Astrocyte of the cerebellum (primary cell): ENCODE measurements around the gene SORL1-AS1.

Source experiments
- DNase-seq: peaks from one replicate; pipeline ENCODE4 v3.0.0-alpha.2; 2011; ENCODE audit warnings: low read depth
- H3K4me3 ChIP-seq: 2 replicates; pipeline ENCODE4 v1.5.1; 2011; ENCODE audit warnings: mild to moderate bottlenecking, low read depth, low read length, moderate library complexity
- in situ Hi-C: cut with HindIII; loops from 2 replicates; pipeline ENCODE4 v1.10.0; 2017; ENCODE audit warnings: low sequenced_read_pairs
- TF ChIP-seq, protein P1 (sequence below): IDR thresholded peaks from 2 replicates; pipeline ENCODE4 v1.5.1; 2012; ENCODE audit warnings: low read length, low read depth, moderate library complexity, mild to moderate bottlenecking; ENCODE audit errors: missing control alignments

The SORL1-AS1 gene

DNA sequence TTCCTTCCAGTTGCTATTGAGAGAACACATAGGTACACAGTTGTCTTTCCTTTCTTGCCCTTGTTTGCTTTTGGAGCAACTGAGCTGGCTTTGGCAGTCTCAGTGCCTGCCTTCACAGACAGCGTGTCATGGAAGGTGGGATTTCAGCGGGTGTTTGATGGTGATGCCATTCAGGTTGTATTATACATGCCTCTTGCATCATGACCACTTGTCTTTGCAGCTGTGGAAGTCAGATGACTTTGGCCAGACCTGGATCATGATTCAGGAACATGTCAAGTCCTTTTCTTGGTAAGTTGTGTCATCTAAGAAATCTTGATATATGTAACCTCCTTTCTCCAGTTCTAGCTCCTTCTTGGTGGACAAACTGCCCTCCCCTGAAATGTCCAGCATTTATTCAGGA, 37.1 kb upstream of the SORL1-AS1 start:
- DNase-seq: no peak

DNA sequence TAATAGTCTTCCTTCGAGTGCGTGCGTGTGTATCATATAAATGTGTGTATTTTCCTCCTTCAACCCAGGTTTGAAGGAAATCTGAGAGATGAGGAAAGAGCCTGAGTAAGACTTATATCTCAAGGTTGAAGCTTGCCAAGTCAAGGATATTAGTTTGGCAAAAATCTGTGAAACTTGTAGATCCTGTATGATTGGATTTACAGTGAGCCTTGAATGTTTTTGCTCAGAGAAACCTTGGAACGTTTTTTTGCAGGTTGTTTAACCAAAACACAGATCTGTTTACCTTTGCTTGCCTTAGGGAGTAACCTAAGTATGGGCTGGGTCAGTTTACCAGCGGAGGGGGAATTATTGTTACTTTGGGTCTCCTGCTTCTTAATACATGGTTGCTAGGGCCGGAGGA, 35.9 kb upstream of the SORL1-AS1 start:
- no peak for DNase-seq
- in situ Hi-C loops: no loop called here
- TF ChIP-seq, protein P1, sequence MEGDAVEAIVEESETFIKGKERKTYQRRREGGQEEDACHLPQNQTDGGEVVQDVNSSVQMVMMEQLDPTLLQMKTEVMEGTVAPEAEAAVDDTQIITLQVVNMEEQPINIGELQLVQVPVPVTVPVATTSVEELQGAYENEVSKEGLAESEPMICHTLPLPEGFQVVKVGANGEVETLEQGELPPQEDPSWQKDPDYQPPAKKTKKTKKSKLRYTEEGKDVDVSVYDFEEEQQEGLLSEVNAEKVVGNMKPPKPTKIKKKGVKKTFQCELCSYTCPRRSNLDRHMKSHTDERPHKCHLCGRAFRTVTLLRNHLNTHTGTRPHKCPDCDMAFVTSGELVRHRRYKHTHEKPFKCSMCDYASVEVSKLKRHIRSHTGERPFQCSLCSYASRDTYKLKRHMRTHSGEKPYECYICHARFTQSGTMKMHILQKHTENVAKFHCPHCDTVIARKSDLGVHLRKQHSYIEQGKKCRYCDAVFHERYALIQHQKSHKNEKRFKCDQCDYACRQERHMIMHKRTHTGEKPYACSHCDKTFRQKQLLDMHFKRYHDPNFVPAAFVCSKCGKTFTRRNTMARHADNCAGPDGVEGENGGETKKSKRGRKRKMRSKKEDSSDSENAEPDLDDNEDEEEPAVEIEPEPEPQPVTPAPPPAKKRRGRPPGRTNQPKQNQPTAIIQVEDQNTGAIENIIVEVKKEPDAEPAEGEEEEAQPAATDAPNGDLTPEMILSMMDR: no peak
- H3K4me3 ChIP-seq: no peak overlapping the region

More for the DNA sequence above, 37.1 kb upstream of the SORL1-AS1 start:
- TF ChIP-seq, protein P1: no peak
- in situ Hi-C loops: no loop called here
- no peak overlapping the region for H3K4me3 ChIP-seq

DNA sequence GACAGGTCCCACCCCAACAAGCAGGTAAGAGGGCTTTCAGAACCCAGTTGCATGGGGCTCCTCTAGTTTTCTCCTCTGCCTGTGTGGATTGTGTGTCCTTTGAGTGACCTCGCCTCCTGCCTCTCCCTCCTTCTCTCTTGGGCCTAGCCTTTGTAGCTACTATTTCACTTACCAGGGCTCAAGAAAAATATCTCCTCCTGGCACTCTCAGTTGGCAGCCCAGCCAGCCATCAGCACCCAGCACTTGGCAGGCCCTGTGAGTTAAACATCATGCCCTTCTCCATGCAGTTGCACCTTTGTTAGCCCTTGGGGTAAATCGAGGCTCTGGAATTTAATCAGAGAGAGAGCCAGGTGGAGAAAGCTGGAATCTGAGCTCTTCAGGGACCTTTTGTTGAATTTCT, 35.4 kb upstream of the SORL1-AS1 start:
- DNase-seq: no peak
- in situ Hi-C loops: no loop called here
- TF ChIP-seq, protein P1: no peak
- H3K4me3 ChIP-seq: no peak overlapping the region

DNA sequence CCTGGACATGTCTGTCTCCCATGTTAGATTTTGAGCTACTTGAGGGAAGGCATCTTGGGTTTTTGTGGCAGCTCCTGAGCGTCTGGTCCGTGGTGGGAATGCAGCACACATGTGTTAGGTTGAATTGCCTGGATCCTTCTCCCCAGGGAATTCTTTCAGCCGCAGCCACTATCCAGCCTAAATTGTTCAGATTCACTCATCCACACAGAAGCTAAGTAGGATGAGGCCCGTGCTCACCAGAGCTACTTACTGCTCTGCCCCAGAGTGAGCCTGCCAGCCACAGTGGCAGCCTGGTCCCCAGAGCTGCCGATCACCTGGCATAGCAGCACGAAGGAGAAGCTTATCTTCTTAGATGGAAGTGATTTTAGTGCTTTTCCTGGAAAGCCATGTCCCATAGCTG, 34.4 kb upstream of the SORL1-AS1 start:
- H3K4me3 ChIP-seq: no peak overlapping the region
- TF ChIP-seq, protein P1: no peak
- no peak for DNase-seq
- in situ Hi-C loops: no loop called here

DNA sequence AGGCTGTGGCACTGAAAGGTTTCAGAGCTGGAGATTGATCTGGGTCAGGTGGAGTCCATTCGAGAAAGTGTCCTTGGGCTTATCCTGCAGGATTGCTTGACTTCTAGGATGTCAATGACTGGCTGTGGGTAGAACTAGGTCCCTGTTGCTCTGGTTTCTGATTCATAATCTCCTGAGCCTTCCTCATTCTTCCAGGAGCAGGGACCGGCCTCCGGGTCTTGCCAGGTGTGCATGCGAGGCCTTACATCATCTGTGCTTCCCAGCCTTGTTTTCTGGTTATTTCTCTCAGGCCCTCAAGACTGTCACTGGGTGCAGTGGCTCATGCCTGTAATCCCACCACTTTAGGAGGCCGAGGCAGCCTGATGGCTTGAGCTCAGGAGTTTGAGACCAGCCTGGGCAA, 33.3 kb upstream of the SORL1-AS1 start:
- TF ChIP-seq, protein P1: no peak
- in situ Hi-C loops: no loop called here
- no peak for DNase-seq
- no peak overlapping the region for H3K4me3 ChIP-seq

DNA sequence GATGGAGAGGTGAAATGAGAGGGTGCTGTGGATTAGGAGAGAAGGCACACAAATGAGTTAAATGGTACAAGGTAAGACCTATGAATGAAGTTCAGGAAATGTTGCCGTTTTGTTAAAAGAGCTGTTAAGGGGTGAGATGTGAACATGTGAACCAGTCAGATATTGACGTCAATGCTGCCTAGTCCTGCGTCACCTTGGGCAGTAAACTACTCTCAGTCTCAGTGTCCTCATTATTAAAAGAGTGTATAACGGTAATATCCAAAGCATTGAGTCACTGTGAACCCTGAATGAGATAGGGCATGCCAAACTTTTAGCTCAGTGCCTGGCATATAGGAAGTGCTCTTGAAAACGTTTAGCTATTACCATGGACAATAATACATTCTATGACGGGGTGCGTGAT, 32.4 kb upstream of the SORL1-AS1 start:
- TF ChIP-seq, protein P1: no peak
- no peak for DNase-seq
- in situ Hi-C loops: no loop called here
- no peak overlapping the region for H3K4me3 ChIP-seq
